Measurements from ENCODE around the gene ASPDH.

Gene ASPDH

GRCh38 chr19:50490411-50490811, 23.3 kb downstream of the ASPDH start:
- Histone ChIP-seq H3K27ac (no peak overlapping the region), H3K36me3 (peaks cover 23% of the 10 kb centered on the region), H3K4me3 (ENCODE audit: low read depth, low read length) (no peak overlapping the region), H3K27me3 (ENCODE audit: insufficient read depth, low read depth, severe bottlenecking) (no peaks in the 10 kb centered on the region), H3K9me3 (ENCODE audit: severe bottlenecking) (peaks cover 12% of the 10 kb centered on the region)
- TF ChIP-seq, protein P1, sequence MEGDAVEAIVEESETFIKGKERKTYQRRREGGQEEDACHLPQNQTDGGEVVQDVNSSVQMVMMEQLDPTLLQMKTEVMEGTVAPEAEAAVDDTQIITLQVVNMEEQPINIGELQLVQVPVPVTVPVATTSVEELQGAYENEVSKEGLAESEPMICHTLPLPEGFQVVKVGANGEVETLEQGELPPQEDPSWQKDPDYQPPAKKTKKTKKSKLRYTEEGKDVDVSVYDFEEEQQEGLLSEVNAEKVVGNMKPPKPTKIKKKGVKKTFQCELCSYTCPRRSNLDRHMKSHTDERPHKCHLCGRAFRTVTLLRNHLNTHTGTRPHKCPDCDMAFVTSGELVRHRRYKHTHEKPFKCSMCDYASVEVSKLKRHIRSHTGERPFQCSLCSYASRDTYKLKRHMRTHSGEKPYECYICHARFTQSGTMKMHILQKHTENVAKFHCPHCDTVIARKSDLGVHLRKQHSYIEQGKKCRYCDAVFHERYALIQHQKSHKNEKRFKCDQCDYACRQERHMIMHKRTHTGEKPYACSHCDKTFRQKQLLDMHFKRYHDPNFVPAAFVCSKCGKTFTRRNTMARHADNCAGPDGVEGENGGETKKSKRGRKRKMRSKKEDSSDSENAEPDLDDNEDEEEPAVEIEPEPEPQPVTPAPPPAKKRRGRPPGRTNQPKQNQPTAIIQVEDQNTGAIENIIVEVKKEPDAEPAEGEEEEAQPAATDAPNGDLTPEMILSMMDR (IDR thresholded peaks at IDR 0.05; ENCODE audit: low read depth, low read length): no peak
- DNase-seq: no peak

GRCh38 chr19:50489461-50490011, 24.2 kb downstream of the ASPDH start:
- no peaks in the 10 kb centered on the region for H3K27me3 ChIP-seq (ENCODE audit: insufficient read depth, low read depth, severe bottlenecking)
- DNase-seq: no peak
- no peak overlapping the region for H3K4me3 ChIP-seq (ENCODE audit: low read depth, low read length)
- H3K27ac ChIP-seq: no peak overlapping the region
- peaks cover 23% of the 10 kb centered on the region for H3K36me3 ChIP-seq
- peaks cover 12% of the 10 kb centered on the region for H3K9me3 ChIP-seq (ENCODE audit: severe bottlenecking)
- TF ChIP-seq, protein P1 (IDR thresholded peaks at IDR 0.05; ENCODE audit: low read depth, low read length): no peak

DNA sequence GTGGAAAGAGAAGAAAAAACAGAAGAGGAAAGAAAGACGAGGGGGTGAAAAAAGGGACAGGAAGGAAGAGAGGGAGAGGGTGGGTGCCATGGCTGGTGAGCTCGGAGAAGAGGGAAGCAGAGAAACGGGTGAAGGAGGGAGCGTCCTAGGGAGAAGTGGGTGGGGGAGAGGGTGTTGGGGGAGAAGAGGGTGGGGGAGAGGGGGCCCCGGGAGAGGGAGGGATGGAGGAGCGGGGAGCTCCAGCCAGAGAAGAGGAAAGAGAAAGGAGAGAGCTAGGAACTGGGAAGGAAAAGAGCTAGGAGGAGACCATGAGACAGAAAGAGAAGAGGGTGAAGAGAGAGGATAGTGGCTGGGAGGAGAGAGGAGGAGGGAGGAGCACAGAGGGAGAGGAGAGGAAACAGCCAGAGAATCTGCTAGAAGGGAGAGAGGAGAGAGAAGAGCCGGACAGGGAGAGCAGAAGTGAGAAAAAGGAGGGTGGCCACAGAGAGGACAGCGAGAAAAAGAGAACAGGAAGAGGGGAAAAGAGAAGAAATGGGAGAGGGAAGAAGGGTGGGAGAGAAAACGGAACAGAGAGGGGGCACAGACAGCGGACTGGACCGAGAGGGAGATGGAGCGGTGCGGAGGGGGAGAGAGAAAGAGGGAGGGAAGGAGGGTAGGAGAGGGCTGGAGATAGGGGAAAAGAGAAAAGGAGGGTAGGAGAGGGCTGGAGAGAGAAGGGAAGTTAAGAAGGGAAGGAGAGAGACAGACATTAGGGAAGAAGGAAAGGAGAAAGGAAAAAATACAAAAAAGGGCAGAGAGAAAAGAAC, 25.1 kb downstream of the ASPDH start:
- no peaks in the 10 kb centered on the region for H3K27me3 ChIP-seq (ENCODE audit: insufficient read depth, low read depth, severe bottlenecking)
- no peak overlapping the region for H3K4me3 ChIP-seq (ENCODE audit: low read depth, low read length)
- TF ChIP-seq, protein P1 (IDR thresholded peaks at IDR 0.05; ENCODE audit: low read depth, low read length): no peak
- H3K36me3 ChIP-seq: peaks cover 23% of the 10 kb centered on the region
- no peak for DNase-seq
- no peak overlapping the region for H3K27ac ChIP-seq
- H3K9me3 ChIP-seq (ENCODE audit: severe bottlenecking): peaks cover 12% of the 10 kb centered on the region

- no peak overlapping the region for H3K4me3 ChIP-seq (ENCODE audit: low read depth, low read length)
- no peak overlapping the region for H3K27ac ChIP-seq
- H3K27me3 ChIP-seq (ENCODE audit: insufficient read depth, low read depth, severe bottlenecking): no peaks in the 10 kb centered on the region
- H3K9me3 ChIP-seq (ENCODE audit: severe bottlenecking): peaks cover 12% of the 10 kb centered on the region
- TF ChIP-seq, protein P1 (IDR thresholded peaks at IDR 0.05; ENCODE audit: low read depth, low read length): peak; percentile 77
- peak; percentile 82 for DNase-seq
- peaks cover 23% of the 10 kb centered on the region for H3K36me3 ChIP-seq
These were observed 26.7 kb downstream of the ASPDH start for GRCh38 chr19:50486823-50487515.

DNA sequence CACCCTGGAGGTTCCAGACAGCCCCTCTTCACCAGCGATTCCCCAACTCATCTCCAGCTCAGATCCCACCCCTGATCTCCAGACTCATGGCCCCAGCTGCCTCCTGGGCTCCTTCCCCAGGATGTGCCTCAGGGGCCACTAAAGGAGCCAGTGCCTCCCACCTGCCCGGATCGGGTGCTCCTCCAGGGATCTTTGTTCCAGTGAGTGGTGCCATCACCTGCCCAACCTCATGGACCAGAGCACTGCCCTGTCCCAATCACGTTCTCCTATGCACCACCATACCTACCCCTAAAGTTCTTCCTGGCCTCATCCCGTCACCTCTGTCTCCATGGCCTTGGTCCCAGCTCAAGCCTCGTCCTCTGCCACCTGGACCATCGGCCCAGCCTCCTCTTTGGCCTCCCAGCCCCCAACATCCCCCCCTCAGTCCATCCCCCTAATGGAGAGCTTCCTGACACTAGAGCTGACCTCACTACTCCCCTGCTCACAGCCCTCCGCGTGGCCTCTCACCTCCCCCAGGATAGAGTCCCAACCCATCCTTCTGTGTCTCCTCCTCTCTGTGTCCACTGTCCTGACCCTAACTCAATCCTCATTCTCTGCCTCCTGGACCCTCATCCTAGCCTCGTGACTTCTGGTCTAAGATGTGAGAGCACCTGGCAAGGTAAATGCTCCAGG, 28.3 kb downstream of the ASPDH start:
- peaks cover 12% of the 10 kb centered on the region for H3K9me3 ChIP-seq (ENCODE audit: severe bottlenecking)
- no peak for DNase-seq
- H3K4me3 ChIP-seq (ENCODE audit: low read depth, low read length): no peak overlapping the region
- H3K27ac ChIP-seq: no peak overlapping the region
- H3K36me3 ChIP-seq: peaks cover 18% of the 10 kb centered on the region
- H3K27me3 ChIP-seq (ENCODE audit: insufficient read depth, low read depth, severe bottlenecking): no peaks in the 10 kb centered on the region
- TF ChIP-seq, protein P1 (IDR thresholded peaks at IDR 0.05; ENCODE audit: low read depth, low read length): no peak
